ENCODE results near the gene JAG2. TPM values are rescaled to one million over a fixed set of nuclear protein-coding genes. Genes with fewer than 3 reads are reported as not detected.

JAG2 gene
- total and polyA plus RNA-seq, 2 of the 4 experiments (the other 2 are of a cell fraction), result 0.18 to 0.58 TPM

- BruUV-seq (replicated peaks), result no TSS peak
- no peak overlapping the region for H4K8ac ChIP-seq (ENCODE audit: low read depth in 2 of 2, low read length in 2 of 2)
- dilution Hi-C loops (cut with HindIII; ENCODE audit: low sequenced_read_pairs, unreplicated experiment), result no loop called here
Observed at GRCh38 chr14:105097794-105098127, 70.8 kb downstream of the JAG2 start.

More at GRCh38 chr14:105097794-105098127, 70.8 kb downstream of the JAG2 start:
- ChIA-PET CTCF (interaction anchor here (0.5 kb wide), 1 partner anchor 83 kb away, joined by 3 read pairs; the partner anchor contains the start of gene NUDT14), POLR2A (ENCODE audit: unreplicated experiment) (no interaction called here)
- Histone ChIP-seq H2BK5ac (ENCODE audit: low read depth, low read length, poor library complexity, severe bottlenecking) (no peak overlapping the region), H4K91ac (ENCODE audit: insufficient read depth, low read depth, low read length) (no peak overlapping the region), H3K4ac (ENCODE audit: low read depth, low read length) (no peak overlapping the region), H3K4me2 (ENCODE audit: low read depth, low read length) (no peak overlapping the region), H3K9ac (ENCODE audit: low read depth, low read length) (no peak overlapping the region), H3K18ac (ENCODE audit: low read depth, low read length) (no peak overlapping the region), H3K14ac (replicated peaks; ENCODE audit: low read depth, low read length) (no peak overlapping the region), H2BK20ac (ENCODE audit: low read depth, low read length) (no peak overlapping the region), H3K9me1 (ENCODE audit: insufficient read depth, low read length) (peaks cover 6% of the 10 kb centered on the region; the same call in 1 of the 2 replicates), H2AK9ac (replicated peaks; ENCODE audit: low read depth, low read length, poor library complexity) (no peak overlapping the region), H3K56ac (ENCODE audit: extremely low read depth, insufficient read depth, low read length) (no peak overlapping the region), H2BK120ac (ENCODE audit: low read depth, low read length) (no peak overlapping the region), H3K27ac (ENCODE audit: insufficient read depth, low read length) (no peak overlapping the region), H3K23ac (ENCODE audit: low read depth, low read length) (no peak overlapping the region), H3K4me1 (ENCODE audit: control insufficient read depth, insufficient read depth, low read length) (peaks cover 9% of the 10 kb centered on the region), H2AK5ac (ENCODE audit: low read depth, low read length) (no peak overlapping the region), H2BK15ac (ENCODE audit: low read depth, low read length) (no peak overlapping the region), H3K79me1 (ENCODE audit: low read depth in 1 of 2, low read length in 2 of 2) (peaks cover 0 to 10% of the 10 kb centered on the region in 2 experiments; a peak in 3 of 4 replicates), H2AFZ (replicated peaks; ENCODE audit: low read length, poor library complexity) (no peak overlapping the region), H3K27me3 (ENCODE audit: control insufficient read depth, insufficient read depth, low read length) (peaks cover 17% of the 10 kb centered on the region), H4K20me1 (ENCODE audit: insufficient read depth, low read length) (no peaks in the 10 kb centered on the region), H3K9me3 (ENCODE audit: control insufficient read depth, insufficient read depth, low read length) (0 out of 2 replicates have a peak, but pooled peaks cover under 1% of the 10 kb centered on the region), H3K36me3 (ENCODE audit: control insufficient read depth, insufficient read depth, low read length) (no peaks in the 10 kb centered on the region), H4K5ac (ENCODE audit: low read depth, low read length) (no peak overlapping the region), H3K4me3 (ENCODE audit: insufficient read depth, low read depth, low read length) (no peak overlapping the region)
- no peak for ATAC-seq (ENCODE audit: low read depth)
- no peak for TF ChIP-seq MXI1 (IDR thresholded peaks at IDR 0.05; ENCODE audit: borderline replicate concordance, low read depth, low read length)
- no peak for TF ChIP-seq RAD21 (IDR thresholded peaks at IDR 0.05; ENCODE audit: low read length)
- TF ChIP-seq RCOR1 (IDR thresholded peaks at IDR 0.05; ENCODE audit: insufficient replicate concordance, low read length), result no peak
- TF ChIP-seq SMC3 (IDR thresholded peaks at IDR 0.05; ENCODE audit: low read depth, low read length), result no peak
- TF ChIP-seq NFE2L2 (IDR thresholded peaks at IDR 0.05; ENCODE audit: low read depth, low read length), result no peak
- no peak for TF ChIP-seq USF2 (IDR thresholded peaks at IDR 0.05; ENCODE audit: low read depth, low read length)
- no peak for TF ChIP-seq MAZ (IDR thresholded peaks at IDR 0.05; ENCODE audit: borderline replicate concordance, low read depth, low read length)
- no peak for TF ChIP-seq CEBPB (IDR thresholded peaks at IDR 0.05; ENCODE audit: low read depth, low read length)
- intact Hi-C loops (cut with micrococcal nuclease) (no loop called here), in situ Hi-C loops (cut with MboI; ENCODE audit: low sequenced_read_pairs) (loop anchor here (10.0 kb wide), 1 partner anchor 257 kb away; no protein-coding TSS in a partner anchor)
- 80% methylated on average over 2 of the region's 7 CpGs; no CpG with 5 or more reads in 1 of the 2 experiments for WGBS, 2 experiments (ENCODE audit: extremely low coverage in 2 of 2, insufficient read length in 1 of 2)
- DNase-seq, result no peak

All from IMR-90 (cell line).